ENCODE measurements around the gene ATXN2L.
"Not testable (repeated sequence)": the region's sequence is repeated elsewhere in the genome, so short reads cannot be mapped to it uniquely, and the experiment has no call there.

Gene ATXN2L, protein sequence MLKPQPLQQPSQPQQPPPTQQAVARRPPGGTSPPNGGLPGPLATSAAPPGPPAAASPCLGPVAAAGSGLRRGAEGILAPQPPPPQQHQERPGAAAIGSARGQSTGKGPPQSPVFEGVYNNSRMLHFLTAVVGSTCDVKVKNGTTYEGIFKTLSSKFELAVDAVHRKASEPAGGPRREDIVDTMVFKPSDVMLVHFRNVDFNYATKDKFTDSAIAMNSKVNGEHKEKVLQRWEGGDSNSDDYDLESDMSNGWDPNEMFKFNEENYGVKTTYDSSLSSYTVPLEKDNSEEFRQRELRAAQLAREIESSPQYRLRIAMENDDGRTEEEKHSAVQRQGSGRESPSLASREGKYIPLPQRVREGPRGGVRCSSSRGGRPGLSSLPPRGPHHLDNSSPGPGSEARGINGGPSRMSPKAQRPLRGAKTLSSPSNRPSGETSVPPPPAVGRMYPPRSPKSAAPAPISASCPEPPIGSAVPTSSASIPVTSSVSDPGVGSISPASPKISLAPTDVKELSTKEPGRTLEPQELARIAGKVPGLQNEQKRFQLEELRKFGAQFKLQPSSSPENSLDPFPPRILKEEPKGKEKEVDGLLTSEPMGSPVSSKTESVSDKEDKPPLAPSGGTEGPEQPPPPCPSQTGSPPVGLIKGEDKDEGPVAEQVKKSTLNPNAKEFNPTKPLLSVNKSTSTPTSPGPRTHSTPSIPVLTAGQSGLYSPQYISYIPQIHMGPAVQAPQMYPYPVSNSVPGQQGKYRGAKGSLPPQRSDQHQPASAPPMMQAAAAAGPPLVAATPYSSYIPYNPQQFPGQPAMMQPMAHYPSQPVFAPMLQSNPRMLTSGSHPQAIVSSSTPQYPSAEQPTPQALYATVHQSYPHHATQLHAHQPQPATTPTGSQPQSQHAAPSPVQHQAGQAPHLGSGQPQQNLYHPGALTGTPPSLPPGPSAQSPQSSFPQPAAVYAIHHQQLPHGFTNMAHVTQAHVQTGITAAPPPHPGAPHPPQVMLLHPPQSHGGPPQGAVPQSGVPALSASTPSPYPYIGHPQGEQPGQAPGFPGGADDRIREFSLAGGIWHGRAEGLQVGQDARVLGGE

DNA sequence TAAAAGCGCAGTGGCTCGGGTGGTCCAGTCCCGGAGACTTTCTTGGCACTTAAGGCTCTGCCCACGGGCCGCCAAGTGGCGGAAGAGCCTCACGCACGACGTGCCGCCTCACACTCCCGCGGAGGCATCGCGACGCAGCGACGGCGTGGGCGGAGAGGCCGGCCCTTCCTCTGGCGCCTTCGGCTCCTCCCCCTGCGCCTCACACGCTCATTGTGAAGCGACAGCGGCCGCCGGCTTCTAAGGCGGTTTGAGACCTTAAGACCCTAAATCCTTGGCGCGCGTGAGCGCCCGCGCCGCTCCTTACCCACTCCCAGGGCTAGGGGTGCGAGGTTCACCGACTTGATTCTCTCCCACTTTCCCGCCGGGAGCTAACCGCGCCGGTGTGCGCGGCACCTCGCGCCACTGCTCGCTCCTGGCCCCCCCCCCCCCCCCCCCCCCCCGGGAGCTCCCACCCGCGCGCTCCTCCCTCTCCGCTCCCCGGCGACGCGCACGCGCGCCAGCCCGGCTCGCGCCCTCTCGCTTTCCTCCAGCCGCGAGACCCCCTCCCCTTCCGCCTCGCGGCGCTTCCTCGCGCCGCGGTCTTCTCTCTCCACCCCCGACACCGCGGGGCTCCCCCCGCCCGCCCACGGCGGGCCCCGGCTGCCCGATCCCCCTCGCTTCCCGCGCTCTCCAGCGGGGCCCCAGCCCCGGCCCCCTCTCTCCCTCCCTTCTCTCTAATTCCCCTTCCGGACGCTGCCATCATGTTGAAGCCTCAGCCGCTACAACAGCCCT is at the start of gene ATXN2L:
Gene ATXN2L, plus strand, starts transcription at position 480 of the 771 bp plus-strand sequence. Its CDS starts 261 bp downstream, at position 741.
- no peaks in the 10 kb centered on the region for H3K9me2 ChIP-seq (ENCODE audit: low read depth, low read length)
- H3F3A ChIP-seq (ENCODE audit: insufficient read depth, low read length): no peaks in the 10 kb centered on the region
- no peaks in the 10 kb centered on the region for H4K20me1 ChIP-seq (ENCODE audit: insufficient read depth, low read length)
- peak within 1 kb of the TSS; percentile 98 for H3K9ac ChIP-seq (ENCODE audit: low read length)
- peak within 1 kb of the TSS; percentile 80 for H3K4me3 ChIP-seq (ENCODE audit: low read depth, low read length, poor library complexity, severe bottlenecking)
- no peak within 1 kb of the TSS for H2AFZ ChIP-seq (ENCODE audit: low read length)
- H3K27me3 ChIP-seq (ENCODE audit: insufficient read depth, low read length): no peaks in the 10 kb centered on the region
- no peaks in the 10 kb centered on the region for H3K9me3 ChIP-seq (ENCODE audit: low read length)
- peak within 1 kb of the TSS; percentile 86 for H3K27ac ChIP-seq (ENCODE audit: low read depth, low read length, poor library complexity, severe bottlenecking)
- TF ChIP-seq, protein P1, sequence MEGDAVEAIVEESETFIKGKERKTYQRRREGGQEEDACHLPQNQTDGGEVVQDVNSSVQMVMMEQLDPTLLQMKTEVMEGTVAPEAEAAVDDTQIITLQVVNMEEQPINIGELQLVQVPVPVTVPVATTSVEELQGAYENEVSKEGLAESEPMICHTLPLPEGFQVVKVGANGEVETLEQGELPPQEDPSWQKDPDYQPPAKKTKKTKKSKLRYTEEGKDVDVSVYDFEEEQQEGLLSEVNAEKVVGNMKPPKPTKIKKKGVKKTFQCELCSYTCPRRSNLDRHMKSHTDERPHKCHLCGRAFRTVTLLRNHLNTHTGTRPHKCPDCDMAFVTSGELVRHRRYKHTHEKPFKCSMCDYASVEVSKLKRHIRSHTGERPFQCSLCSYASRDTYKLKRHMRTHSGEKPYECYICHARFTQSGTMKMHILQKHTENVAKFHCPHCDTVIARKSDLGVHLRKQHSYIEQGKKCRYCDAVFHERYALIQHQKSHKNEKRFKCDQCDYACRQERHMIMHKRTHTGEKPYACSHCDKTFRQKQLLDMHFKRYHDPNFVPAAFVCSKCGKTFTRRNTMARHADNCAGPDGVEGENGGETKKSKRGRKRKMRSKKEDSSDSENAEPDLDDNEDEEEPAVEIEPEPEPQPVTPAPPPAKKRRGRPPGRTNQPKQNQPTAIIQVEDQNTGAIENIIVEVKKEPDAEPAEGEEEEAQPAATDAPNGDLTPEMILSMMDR (IDR thresholded peaks at IDR 0.05; ENCODE audit: low read length): no peak
- no peak for TF ChIP-seq EZH2 (IDR thresholded peaks at IDR 0.05; ENCODE audit: borderline replicate concordance, low read length)
- peaks cover 24% of the 10 kb centered on the region for H3K4me1 ChIP-seq (ENCODE audit: insufficient read depth, low read length, severe bottlenecking)
- peaks cover 37% of the 10 kb centered on the region for H3K36me3 ChIP-seq (ENCODE audit: insufficient read depth, low read length)
- H3K4me2 ChIP-seq (ENCODE audit: low read length): peak within 1 kb of the TSS; percentile 86
- H3K79me2 ChIP-seq (ENCODE audit: insufficient read depth, low read length): peaks cover 31% of the 10 kb centered on the region

- not testable (repeated sequence) for H2AFZ ChIP-seq (ENCODE audit: low read length); H3K79me2 ChIP-seq (ENCODE audit: insufficient read depth, low read length); H3K4me1 ChIP-seq (ENCODE audit: insufficient read depth, low read length, severe bottlenecking); H3K9me3 ChIP-seq (ENCODE audit: low read length); H3K9ac ChIP-seq (ENCODE audit: low read length); H3K27me3 ChIP-seq (ENCODE audit: insufficient read depth, low read length); H3K9me2 ChIP-seq (ENCODE audit: low read depth, low read length); H3K36me3 ChIP-seq (ENCODE audit: insufficient read depth, low read length); H3K4me2 ChIP-seq (ENCODE audit: low read length); H3F3A ChIP-seq (ENCODE audit: insufficient read depth, low read length); H4K20me1 ChIP-seq (ENCODE audit: insufficient read depth, low read length); H3K27ac ChIP-seq (ENCODE audit: low read depth, low read length, poor library complexity, severe bottlenecking); H3K4me3 ChIP-seq (ENCODE audit: low read depth, low read length, poor library complexity, severe bottlenecking)
Observed at GRCh38 chr16:28781697-28782096, 41.1 kb upstream of the ATXN2L start.

GRCh38 chr16:28782357-28782756 is 40.4 kb upstream of the ATXN2L start:
- H3K27ac ChIP-seq (ENCODE audit: low read depth, low read length, poor library complexity, severe bottlenecking); H4K20me1 ChIP-seq (ENCODE audit: insufficient read depth, low read length); H3K79me2 ChIP-seq (ENCODE audit: insufficient read depth, low read length); H3K27me3 ChIP-seq (ENCODE audit: insufficient read depth, low read length); H3F3A ChIP-seq (ENCODE audit: insufficient read depth, low read length); H2AFZ ChIP-seq (ENCODE audit: low read length); H3K4me2 ChIP-seq (ENCODE audit: low read length); H3K9ac ChIP-seq (ENCODE audit: low read length); H3K9me3 ChIP-seq (ENCODE audit: low read length); H3K9me2 ChIP-seq (ENCODE audit: low read depth, low read length); H3K4me3 ChIP-seq (ENCODE audit: low read depth, low read length, poor library complexity, severe bottlenecking); H3K36me3 ChIP-seq (ENCODE audit: insufficient read depth, low read length); H3K4me1 ChIP-seq (ENCODE audit: insufficient read depth, low read length, severe bottlenecking): not testable (repeated sequence)

Data from OCI-LY1 (cell line).